Activated T-cell treated with anti-CD3 and anti-CD28 coated beads, Interleukin-2, amount 50 U/mL, for 4 hours (primary cell): ENCODE data around the gene DSEL. TPM values are rescaled to one million over a fixed set of nuclear protein-coding genes. Genes with fewer than 3 reads are reported as not detected.

ENCODE experiments used
- ATAC-seq, 2 donors: fragments of 200-7000 bp; cut with Tn5 transposase; one replicate each; pipeline ENCODE4 v1.10.0; 2021
- DNase-seq: peaks from one replicate; pipeline ENCODE4 v3.0.0-alpha.2; 2020
- H3K27me3 Mint-ChIP-seq: one replicate; pipeline ENCODE4 v1.8.0; 2021; ENCODE audit warnings: low read depth, mixed read lengths
- H3K36me3 Mint-ChIP-seq: one replicate; pipeline ENCODE4 v1.8.0; 2022; ENCODE audit warnings: mixed read lengths; ENCODE audit not compliant: insufficient read depth
- H3K4me1 Mint-ChIP-seq: one replicate; pipeline ENCODE4 v1.8.0; 2021; ENCODE audit warnings: low read depth, mixed read lengths
- H3K4me3 Mint-ChIP-seq: one replicate; pipeline ENCODE4 v1.8.0; 2021; ENCODE audit warnings: mild to moderate bottlenecking, moderate library complexity, mixed read lengths
- H3K9me3 Mint-ChIP-seq: one replicate; pipeline ENCODE4 v1.8.0; 2021; ENCODE audit warnings: mixed read lengths
- total RNA-seq, 3 donors: library from RNA; stranded (reverse); gene quantifications; one replicate each; pipeline ENCODE4 v1.2.1, GENCODE V29; 2021

DSEL gene
- total RNA-seq, 3 donors from 2014 or later: 0.18 to 0.50 (median 0.41) TPM

DNA sequence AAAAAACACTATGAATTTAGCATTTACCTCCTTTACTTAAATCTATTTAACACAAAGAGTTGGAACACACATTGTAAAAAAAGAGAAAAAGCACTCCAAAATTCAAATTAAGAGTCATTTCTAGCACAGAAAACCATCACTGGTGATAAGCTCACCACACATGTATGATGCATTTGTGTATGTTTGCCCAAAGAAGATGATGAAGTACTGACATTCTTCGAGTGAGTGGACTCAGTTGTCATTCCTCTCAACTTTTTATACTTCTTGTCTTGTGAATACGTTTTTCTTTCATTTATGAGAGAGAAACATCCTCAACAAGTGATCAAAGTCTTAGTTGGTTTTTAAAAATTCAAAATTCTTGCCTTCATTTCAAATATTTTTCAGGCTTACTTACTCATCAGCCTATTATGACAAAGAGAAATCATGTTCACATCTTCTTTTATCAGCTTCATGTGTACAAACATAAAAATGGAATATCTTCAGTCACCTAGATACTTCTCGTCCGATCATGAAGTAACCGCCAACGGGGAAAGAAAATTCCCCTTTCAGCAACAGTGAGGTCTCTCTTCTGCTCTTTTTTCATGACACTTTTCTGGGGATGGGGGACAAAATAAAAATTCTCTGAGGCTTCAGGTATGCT, 1.5 kb downstream of the DSEL start:
- DNase-seq: no peak
- H3K9me3 Mint-ChIP-seq: no peaks in the 10 kb centered on the region
- H3K4me3 Mint-ChIP-seq: peak overlapping the region; percentile 82
- peaks cover 20% of the 10 kb centered on the region for H3K4me1 Mint-ChIP-seq
- ATAC-seq: no peak
- no peaks in the 10 kb centered on the region for H3K36me3 Mint-ChIP-seq
- peaks cover 8% of the 10 kb centered on the region for H3K27me3 Mint-ChIP-seq

DNA sequence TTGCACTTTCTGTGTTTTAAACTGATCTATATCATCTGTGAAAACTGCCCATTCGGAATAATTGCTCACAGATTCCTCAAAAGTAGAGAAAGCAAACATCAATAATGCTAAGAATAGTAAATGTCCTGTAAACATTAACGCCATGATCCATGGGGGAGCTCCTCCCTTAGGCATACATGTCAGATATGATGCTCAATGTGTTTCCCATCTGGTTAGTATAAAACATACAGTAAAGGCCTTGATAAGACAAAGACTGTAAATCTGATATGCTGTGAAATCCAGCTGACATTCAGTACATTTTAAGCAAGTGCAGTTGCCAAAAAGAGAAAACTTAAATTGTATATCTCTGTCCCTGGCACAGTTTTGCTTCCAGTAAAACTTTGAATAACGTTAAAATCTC, 2.1 kb downstream of the DSEL start:
- H3K4me3 Mint-ChIP-seq: no peak overlapping the region
- ATAC-seq (no peak), DNase-seq (no peak)
- peaks cover 6% of the 10 kb centered on the region for H3K27me3 Mint-ChIP-seq
- H3K9me3 Mint-ChIP-seq: no peaks in the 10 kb centered on the region
- no peaks in the 10 kb centered on the region for H3K36me3 Mint-ChIP-seq
- peaks cover 20% of the 10 kb centered on the region for H3K4me1 Mint-ChIP-seq

DNA sequence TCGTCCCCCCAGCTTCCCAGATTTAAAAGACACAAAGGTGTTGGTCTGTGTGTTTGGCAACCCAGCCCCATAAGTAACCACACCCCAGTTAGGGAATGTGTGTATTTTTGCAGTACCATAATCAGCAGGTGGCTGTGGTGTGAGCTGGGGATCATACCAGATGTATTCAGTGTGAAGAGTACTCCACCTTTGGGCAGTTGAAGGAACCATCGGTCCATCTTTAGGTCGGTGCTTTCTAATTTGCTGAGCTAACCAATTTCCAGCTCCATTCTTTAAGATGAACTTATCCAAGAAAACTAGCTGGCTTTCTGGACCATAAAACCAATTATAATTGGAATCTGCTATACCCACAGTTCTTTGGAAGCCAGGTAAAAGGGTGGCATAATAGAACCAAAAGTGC, 3.2 kb downstream of the DSEL start:
- H3K4me3 Mint-ChIP-seq: no peak overlapping the region
- no peaks in the 10 kb centered on the region for H3K36me3 Mint-ChIP-seq
- no peaks in the 10 kb centered on the region for H3K9me3 Mint-ChIP-seq
- DNase-seq (no peak), ATAC-seq (no peak)
- peaks cover 5% of the 10 kb centered on the region for H3K27me3 Mint-ChIP-seq
- H3K4me1 Mint-ChIP-seq: peaks cover 20% of the 10 kb centered on the region

DNA sequence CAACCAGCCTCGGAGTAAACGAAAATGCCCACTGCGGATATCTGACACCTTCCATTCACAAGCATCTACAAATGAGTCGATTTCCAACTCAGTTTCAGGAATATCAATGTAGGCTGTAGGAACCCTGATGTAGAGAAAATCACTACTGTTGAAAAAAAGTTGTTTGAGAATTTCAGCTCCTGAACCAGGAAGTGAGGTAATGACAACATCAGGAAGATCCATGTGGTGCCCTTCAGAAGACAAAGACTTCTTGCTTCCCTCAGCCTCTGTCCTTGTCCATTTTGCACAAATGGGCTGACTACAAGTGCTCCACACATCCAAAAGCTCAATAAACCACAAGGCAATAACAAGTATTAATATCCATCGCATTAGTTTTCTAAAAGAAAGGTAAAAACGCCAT, 4.7 kb downstream of the DSEL start:
- Mint-ChIP-seq H3K36me3 (no peaks in the 10 kb centered on the region), H3K4me3 (no peak overlapping the region), H3K4me1 (peaks cover 9% of the 10 kb centered on the region), H3K27me3 (peaks cover 5% of the 10 kb centered on the region), H3K9me3 (no peaks in the 10 kb centered on the region)
- DNase-seq (no peak), ATAC-seq (no peak)

DNA sequence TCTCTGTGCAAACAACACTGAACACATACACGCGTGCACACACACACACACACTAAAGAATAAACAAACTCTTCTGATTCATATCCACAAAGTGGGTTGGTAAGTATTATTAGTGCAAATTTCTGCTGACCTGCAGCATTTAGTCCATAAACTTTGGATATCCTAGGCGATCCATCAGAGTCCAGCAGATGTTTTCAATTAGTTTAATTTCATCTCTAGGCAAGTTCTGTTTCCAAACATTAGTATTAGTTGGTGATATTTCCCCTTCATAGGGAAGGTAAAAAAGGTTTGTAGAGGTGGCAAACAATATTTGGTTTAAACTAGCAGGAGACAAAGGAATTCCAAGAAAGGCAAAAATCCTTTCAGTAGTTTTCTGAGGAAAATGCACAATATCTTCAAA, 5.7 kb downstream of the DSEL start:
- ATAC-seq: no peak
- Mint-ChIP-seq H3K4me3 (no peak overlapping the region), H3K4me1 (peaks cover 8% of the 10 kb centered on the region), H3K9me3 (no peaks in the 10 kb centered on the region), H3K36me3 (no peaks in the 10 kb centered on the region), H3K27me3 (peaks cover 8% of the 10 kb centered on the region)
- DNase-seq: no peak

DNA sequence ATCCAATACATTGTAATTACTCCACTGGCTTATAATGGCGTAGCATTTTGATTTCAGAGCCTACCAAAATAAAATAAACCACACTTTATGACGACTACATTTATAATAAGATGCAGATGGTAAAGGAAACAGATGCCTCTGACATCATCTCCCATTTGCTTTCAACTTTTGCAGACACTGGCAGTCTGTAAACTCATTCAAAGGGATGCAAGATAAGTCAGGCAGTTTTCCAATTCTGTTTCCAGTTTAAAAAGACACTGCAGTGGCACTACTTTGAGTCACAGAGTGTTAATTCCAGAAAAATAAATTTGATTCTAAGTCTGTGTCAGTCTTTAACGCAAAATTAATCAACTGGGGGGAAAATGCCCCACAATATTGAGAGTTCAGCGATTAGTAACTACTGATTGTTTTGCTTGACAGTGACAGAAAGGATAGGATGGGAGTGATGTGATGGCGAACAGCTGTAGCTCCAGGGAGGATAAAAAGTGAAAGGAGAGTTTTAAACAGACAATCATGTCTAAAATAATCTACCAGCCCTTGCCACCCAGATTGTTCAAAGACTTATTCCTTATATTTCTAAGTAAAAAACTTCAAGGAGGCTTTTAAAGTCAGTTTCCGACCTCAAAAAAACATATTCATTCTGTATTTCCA, 6.7 kb downstream of the DSEL start:
- no peak for ATAC-seq
- Mint-ChIP-seq H3K27me3 (peaks cover 3% of the 10 kb centered on the region), H3K4me1 (no peaks in the 10 kb centered on the region), H3K4me3 (no peak overlapping the region), H3K9me3 (no peaks in the 10 kb centered on the region), H3K36me3 (no peaks in the 10 kb centered on the region)
- DNase-seq: no peak

DNA sequence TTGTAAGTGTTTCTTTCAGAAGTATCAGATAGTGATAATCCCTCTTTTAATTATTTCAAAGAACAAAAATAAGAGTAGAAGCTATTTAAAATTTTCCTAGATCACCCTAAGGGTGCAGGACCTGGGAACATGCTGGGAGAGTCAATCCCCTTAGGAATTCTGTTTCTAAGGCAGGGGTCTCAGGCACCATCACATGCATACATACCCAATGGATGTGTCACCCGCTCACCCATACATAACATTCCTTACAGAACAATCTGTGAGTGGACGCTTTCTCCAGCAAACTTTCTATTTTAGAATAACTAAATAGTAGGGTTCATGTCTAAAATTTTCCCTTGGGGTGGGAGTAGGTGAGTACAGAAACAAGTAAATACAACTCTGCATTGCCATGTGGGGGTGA, 8.4 kb downstream of the DSEL start:
- ATAC-seq: no peak
- no peak for DNase-seq

DNA sequence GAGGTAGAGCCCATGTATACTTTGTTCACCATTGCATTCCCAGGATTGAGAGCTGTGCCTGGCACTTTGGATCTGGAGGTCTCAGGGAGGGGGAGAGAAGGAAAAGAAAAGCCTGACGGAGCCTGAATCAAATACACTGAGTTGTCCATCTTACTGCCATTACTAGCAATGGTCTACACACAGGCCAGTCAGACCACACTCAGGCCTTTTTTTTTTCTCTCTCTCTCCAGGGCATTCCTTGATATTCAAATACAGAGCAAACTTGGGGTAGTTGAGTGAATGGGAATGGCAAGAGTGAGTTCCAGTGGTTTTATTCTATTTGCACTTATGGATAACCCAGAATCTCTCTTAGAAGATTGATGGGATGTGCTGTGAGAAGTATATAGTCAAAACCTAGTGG, 11.8 kb downstream of the DSEL start:
- Mint-ChIP-seq H3K27me3 (peaks cover 5% of the 10 kb centered on the region), H3K36me3 (no peaks in the 10 kb centered on the region), H3K4me1 (no peaks in the 10 kb centered on the region), H3K9me3 (no peaks in the 10 kb centered on the region), H3K4me3 (no peak overlapping the region)
- no peak for DNase-seq
- no peak for ATAC-seq

More for the DNA sequence above, 8.4 kb downstream of the DSEL start:
- Mint-ChIP-seq H3K27me3 (peaks cover 3% of the 10 kb centered on the region), H3K4me1 (no peaks in the 10 kb centered on the region), H3K9me3 (no peaks in the 10 kb centered on the region), H3K4me3 (no peak overlapping the region), H3K36me3 (no peaks in the 10 kb centered on the region)

DNA sequence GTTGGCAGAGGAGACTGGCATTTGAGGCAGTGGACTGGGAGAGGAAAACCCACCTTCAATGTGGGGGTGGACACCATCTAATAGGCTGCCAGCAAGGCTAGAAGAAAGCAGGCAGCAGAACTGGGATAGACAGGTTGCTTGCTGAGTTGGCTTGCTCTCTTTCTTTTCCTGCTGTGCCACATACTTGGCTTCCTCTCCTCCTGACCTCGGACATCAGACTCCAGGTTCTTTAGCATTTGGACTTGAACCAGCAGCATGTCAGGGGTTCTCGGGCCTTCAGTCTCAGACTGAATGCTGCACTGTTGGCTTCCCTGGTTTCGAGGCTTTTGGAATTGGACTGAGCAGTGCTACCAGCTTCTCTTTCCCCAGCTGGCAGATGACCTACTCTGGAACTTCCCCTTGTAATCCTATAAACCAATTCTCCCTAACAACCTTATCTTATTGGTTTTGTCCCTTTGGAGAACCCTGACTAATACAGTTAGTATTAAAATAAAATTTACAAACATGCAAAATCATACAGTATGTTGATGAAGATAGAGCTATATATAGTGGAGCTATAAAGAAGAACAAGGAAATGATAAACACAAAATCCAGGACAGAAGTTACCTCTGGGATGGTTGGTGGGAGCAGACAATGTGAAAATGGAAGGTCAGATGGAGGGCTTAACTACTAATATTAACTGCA, 15.9 kb downstream of the DSEL start:
- DNase-seq (no peak), ATAC-seq (no peak)
- no peaks in the 10 kb centered on the region for H3K36me3 Mint-ChIP-seq
- H3K4me1 Mint-ChIP-seq: no peaks in the 10 kb centered on the region
- H3K9me3 Mint-ChIP-seq: peaks cover 3% of the 10 kb centered on the region
- H3K27me3 Mint-ChIP-seq: peaks cover 4% of the 10 kb centered on the region
- H3K4me3 Mint-ChIP-seq: no peak overlapping the region

DNA sequence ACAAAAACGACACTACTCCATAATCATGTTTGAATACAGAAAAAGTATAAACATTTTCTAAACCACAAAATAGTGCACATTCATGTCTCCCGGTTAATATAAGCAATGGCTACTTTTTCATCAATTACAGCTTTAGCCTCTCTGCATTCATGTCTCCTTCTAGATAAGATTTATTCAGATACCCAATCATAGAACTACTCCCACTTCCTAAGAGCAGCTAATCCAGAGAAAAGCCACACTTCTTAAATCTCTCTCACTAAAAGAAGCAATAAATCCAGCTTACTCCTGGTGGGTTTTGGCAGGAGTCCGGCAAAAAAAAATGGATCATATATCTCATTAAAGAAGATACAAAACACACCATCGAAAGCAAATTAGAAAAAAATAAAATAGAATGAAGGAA, 20.1 kb downstream of the DSEL start:
- no peaks in the 10 kb centered on the region for H3K36me3 Mint-ChIP-seq
- no peaks in the 10 kb centered on the region for H3K4me1 Mint-ChIP-seq
- DNase-seq (no peak), ATAC-seq (no peak)
- H3K4me3 Mint-ChIP-seq: no peak overlapping the region
- peaks cover 3% of the 10 kb centered on the region for H3K9me3 Mint-ChIP-seq
- peaks cover 6% of the 10 kb centered on the region for H3K27me3 Mint-ChIP-seq

DNA sequence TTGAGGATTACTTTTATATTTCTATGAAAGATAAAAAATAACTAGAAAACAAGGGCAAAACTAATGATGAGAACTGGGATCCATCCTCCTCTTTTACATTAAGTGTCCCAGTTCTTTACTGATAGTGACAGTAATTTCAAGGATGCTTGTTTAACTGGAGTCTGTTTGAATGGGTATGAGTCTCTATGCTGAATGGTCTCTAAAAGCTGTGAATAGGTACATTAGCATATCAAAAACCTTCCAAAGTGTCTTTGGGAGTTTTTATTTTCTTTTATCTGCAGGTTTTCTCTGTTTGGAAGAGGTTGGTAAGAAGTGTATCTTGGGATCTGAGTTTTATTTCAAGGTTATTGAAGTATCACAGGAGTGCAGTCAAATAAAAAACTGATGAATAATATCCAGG, 30.0 kb downstream of the DSEL start:
- ATAC-seq (no peak), DNase-seq (no peak)
- Mint-ChIP-seq H3K27me3 (peaks cover 3% of the 10 kb centered on the region), H3K36me3 (no peaks in the 10 kb centered on the region), H3K4me1 (no peaks in the 10 kb centered on the region), H3K4me3 (no peak overlapping the region), H3K9me3 (no peaks in the 10 kb centered on the region)

DNA sequence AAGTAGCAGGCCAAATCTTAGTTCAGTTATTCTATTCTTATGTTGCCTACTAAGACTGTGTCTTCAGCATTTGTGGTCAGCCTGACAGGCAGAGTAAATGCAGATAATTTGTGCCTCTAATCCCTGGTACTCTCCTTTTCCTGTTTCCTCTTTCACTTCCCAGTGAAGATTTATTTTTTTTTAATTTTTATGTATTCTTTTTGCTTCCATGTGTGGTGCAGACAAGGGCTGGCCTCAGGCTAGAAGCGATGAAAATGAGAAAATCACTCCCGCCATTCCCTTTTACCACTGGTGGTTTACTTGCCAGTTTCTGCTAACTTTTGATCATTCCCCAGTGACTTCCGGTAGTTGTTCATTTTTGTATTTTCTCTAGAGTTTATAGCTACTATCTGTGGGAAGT, 30.9 kb downstream of the DSEL start:
- no peaks in the 10 kb centered on the region for H3K4me1 Mint-ChIP-seq
- H3K36me3 Mint-ChIP-seq: no peaks in the 10 kb centered on the region
- ATAC-seq (no peak), DNase-seq (no peak)
- peaks cover 3% of the 10 kb centered on the region for H3K27me3 Mint-ChIP-seq
- no peak overlapping the region for H3K4me3 Mint-ChIP-seq
- H3K9me3 Mint-ChIP-seq: no peaks in the 10 kb centered on the region

DNA sequence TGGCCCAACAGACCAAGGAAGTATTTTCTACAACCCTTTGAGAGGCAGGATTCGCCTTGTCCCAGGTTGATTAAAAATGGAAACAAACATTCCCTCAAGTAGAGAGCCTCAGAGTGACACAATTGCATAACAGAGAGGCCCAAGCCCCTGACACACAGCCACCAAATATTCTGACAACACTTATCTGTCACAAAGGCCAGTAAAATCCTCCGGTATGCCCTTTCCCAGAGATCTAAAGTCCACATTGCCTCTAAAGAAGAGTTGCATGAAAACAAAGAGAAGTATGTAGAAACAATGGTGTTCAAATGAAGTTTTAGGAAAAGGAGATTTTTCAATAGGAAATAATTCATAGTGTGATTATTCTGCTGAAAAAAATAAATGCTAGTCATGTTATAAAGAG, 32.1 kb downstream of the DSEL start:
- ATAC-seq (no peak), DNase-seq (no peak)
- H3K4me1 Mint-ChIP-seq: no peaks in the 10 kb centered on the region
- peaks cover 3% of the 10 kb centered on the region for H3K27me3 Mint-ChIP-seq
- no peaks in the 10 kb centered on the region for H3K9me3 Mint-ChIP-seq
- H3K4me3 Mint-ChIP-seq: no peak overlapping the region
- H3K36me3 Mint-ChIP-seq: no peaks in the 10 kb centered on the region

DNA sequence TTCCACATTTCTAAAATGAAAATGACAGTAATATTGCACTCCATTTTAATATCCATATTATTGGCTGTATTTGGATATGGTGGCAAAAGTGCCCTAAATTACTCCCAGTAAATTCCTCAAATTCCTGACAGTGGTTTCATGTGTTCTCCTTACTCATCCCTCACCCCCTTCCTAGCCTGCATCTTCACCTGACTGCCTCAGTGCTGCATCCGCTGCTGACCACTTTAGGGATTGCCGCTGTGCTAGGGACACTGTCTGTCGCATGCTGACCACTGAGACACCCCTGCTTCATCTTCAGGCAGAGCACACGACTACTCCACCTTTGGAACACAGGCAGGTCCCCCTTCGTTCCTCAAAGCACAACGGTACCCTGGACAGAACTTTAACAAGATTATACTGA, 32.6 kb downstream of the DSEL start:
- Mint-ChIP-seq H3K36me3 (no peaks in the 10 kb centered on the region), H3K9me3 (no peaks in the 10 kb centered on the region), H3K27me3 (peaks cover 3% of the 10 kb centered on the region), H3K4me3 (no peak overlapping the region), H3K4me1 (no peaks in the 10 kb centered on the region)
- no peak for ATAC-seq
- DNase-seq: no peak

DNA sequence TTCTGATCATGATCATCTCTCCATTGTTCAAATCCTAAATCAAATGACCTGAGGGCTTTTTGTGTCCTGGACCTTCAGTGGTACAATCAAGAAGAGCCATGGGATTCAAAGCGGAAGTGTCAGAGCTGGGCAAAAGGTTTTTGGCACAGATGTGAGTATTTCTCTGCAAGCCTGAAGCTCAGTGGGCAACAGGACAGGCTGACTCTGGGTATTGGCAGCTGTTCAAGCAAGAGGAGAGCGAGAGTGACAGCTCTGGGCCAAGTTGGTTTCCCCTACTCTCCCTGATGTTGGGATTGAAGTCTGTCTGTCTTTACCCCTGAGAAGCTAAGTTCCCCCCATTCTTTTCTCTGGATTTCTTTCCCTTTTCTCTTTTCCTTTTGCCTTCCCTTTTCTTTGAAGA, 33.3 kb downstream of the DSEL start:
- Mint-ChIP-seq H3K36me3 (no peaks in the 10 kb centered on the region), H3K4me3 (no peak overlapping the region), H3K9me3 (no peaks in the 10 kb centered on the region), H3K4me1 (no peaks in the 10 kb centered on the region), H3K27me3 (peaks cover under 1% of the 10 kb centered on the region)
- DNase-seq (no peak), ATAC-seq (no peak)
